HL-60 (cell line): ENCODE data around the gene FHL2.

ENCODE experiments used
- POLR2AphosphoS5 ChIP-seq: IDR thresholded peaks from 2 replicates; pipeline ENCODE4 v1.6.1; 2012; ENCODE audit warnings: low read depth
- TF ChIP-seq, protein P1 (sequence below): IDR thresholded peaks from one replicate; pipeline ENCODE4 v1.5.1; 2011; ENCODE audit warnings: low read length, control low read depth, inconsistent platforms; ENCODE audit not compliant: insufficient read depth
- TF ChIP-seq, protein P2 (sequence below): IDR thresholded peaks from 2 replicates; pipeline ENCODE4 v1.6.1; 2012; ENCODE audit warnings: low read depth; ENCODE audit not compliant: insufficient replicate concordance

DNA sequence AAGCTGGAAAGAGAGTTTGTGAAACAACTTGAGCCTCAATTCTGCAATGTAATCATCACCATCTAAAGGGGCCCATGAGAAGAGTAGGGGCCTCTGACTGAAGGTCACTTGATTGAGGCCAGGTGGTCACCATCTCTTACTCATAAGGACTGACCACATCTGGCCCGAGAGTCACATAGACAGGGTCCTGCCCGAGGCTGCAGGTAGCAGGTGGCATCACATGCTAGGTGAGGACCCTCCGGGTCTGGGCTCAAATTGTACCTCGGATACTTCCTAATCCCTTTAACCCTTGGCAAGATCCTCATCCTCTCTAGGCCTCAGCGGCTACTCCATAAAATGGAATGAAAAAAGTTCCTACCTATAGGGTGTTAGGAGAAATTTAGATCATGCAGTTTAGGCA is 16.7 kb downstream of the FHL2 start:
- no peak for TF ChIP-seq POLR2AphosphoS5
- TF ChIP-seq, protein P1, sequence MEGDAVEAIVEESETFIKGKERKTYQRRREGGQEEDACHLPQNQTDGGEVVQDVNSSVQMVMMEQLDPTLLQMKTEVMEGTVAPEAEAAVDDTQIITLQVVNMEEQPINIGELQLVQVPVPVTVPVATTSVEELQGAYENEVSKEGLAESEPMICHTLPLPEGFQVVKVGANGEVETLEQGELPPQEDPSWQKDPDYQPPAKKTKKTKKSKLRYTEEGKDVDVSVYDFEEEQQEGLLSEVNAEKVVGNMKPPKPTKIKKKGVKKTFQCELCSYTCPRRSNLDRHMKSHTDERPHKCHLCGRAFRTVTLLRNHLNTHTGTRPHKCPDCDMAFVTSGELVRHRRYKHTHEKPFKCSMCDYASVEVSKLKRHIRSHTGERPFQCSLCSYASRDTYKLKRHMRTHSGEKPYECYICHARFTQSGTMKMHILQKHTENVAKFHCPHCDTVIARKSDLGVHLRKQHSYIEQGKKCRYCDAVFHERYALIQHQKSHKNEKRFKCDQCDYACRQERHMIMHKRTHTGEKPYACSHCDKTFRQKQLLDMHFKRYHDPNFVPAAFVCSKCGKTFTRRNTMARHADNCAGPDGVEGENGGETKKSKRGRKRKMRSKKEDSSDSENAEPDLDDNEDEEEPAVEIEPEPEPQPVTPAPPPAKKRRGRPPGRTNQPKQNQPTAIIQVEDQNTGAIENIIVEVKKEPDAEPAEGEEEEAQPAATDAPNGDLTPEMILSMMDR: no peak
- TF ChIP-seq, protein P2, sequence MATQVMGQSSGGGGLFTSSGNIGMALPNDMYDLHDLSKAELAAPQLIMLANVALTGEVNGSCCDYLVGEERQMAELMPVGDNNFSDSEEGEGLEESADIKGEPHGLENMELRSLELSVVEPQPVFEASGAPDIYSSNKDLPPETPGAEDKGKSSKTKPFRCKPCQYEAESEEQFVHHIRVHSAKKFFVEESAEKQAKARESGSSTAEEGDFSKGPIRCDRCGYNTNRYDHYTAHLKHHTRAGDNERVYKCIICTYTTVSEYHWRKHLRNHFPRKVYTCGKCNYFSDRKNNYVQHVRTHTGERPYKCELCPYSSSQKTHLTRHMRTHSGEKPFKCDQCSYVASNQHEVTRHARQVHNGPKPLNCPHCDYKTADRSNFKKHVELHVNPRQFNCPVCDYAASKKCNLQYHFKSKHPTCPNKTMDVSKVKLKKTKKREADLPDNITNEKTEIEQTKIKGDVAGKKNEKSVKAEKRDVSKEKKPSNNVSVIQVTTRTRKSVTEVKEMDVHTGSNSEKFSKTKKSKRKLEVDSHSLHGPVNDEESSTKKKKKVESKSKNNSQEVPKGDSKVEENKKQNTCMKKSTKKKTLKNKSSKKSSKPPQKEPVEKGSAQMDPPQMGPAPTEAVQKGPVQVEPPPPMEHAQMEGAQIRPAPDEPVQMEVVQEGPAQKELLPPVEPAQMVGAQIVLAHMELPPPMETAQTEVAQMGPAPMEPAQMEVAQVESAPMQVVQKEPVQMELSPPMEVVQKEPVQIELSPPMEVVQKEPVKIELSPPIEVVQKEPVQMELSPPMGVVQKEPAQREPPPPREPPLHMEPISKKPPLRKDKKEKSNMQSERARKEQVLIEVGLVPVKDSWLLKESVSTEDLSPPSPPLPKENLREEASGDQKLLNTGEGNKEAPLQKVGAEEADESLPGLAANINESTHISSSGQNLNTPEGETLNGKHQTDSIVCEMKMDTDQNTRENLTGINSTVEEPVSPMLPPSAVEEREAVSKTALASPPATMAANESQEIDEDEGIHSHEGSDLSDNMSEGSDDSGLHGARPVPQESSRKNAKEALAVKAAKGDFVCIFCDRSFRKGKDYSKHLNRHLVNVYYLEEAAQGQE: no peak
